Mesenteric fat pad (tissue), 1 donor: ENCODE data around the gene NCAM1. TPM values are rescaled to one million over a fixed set of nuclear protein-coding genes. Genes with fewer than 3 reads are reported as not detected.

Experiments used
- DNase-seq: peaks from one replicate; pipeline ENCODE4 v3.0.0-alpha.2; 2020; ENCODE audit warnings: low spot score
- total RNA-seq: library from RNA; stranded (reverse); fragmentation: NEBNext Ultra II Directional; extraction: Animal tissue kit (Norgen Biotek cat#: 25700); gene quantifications from one replicate; pipeline ENCODE4 v1.2.1, GENCODE V29; 2021
- donor health status: DM: yes; HTN: yes; CAD: no.

Gene NCAM1
- total RNA-seq, 1 donor from 2014 or later: 3.1 TPM

GRCh38 chr11:113248702-113249490, 287.7 kb downstream of the NCAM1 start:
- DNase-seq: no peak

- no peak for DNase-seq
Measured at GRCh38 chr11:113249491-113249763, 288.2 kb downstream of the NCAM1 start.

- no peak for DNase-seq
Measured at GRCh38 chr11:113249786-113250185, 288.6 kb downstream of the NCAM1 start.

GRCh38 chr11:113251281-113251680, 290.1 kb downstream of the NCAM1 start:
- DNase-seq: no peak

- peak; percentile 41 for DNase-seq
Measured at GRCh38 chr11:113253406-113253805, 292.2 kb downstream of the NCAM1 start.

GRCh38 chr11:113255096-113255495, 293.9 kb downstream of the NCAM1 start:
- no peak for DNase-seq

- no peak for DNase-seq
Measured at GRCh38 chr11:113255741-113256140, 294.5 kb downstream of the NCAM1 start.

- no peak for DNase-seq
Measured at GRCh38 chr11:113256431-113257202, 295.4 kb downstream of the NCAM1 start.

- DNase-seq: no peak
Measured at GRCh38 chr11:113260096-113260425, 298.8 kb downstream of the NCAM1 start.

GRCh38 chr11:113260541-113260940, 299.3 kb downstream of the NCAM1 start:
- no peak for DNase-seq

- no peak for DNase-seq
Measured at GRCh38 chr11:113261709-113262475, 300.7 kb downstream of the NCAM1 start.

GRCh38 chr11:113262594-113262993, 301.4 kb downstream of the NCAM1 start:
- no peak for DNase-seq

GRCh38 chr11:113263458-113264259, 302.4 kb downstream of the NCAM1 start:
- no peak for DNase-seq

- peak; percentile 30 for DNase-seq
Measured at GRCh38 chr11:113265362-113265761, 304.1 kb downstream of the NCAM1 start.

GRCh38 chr11:113267493-113267892, 306.3 kb downstream of the NCAM1 start:
- peak; percentile 28 for DNase-seq

- peak; percentile 67 for DNase-seq
Measured at GRCh38 chr11:113269096-113269495, 307.9 kb downstream of the NCAM1 start.

- DNase-seq: peak; percentile 82
Measured at GRCh38 chr11:113269636-113270035, 308.4 kb downstream of the NCAM1 start.

GRCh38 chr11:113270080-113270479, 308.9 kb downstream of the NCAM1 start:
- peak; percentile 75 for DNase-seq

GRCh38 chr11:113271551-113272245, 310.5 kb downstream of the NCAM1 start:
- peak; percentile 84 for DNase-seq

- DNase-seq: peak; percentile 35
Measured at GRCh38 chr11:113272281-113272680, 311.1 kb downstream of the NCAM1 start.
